ENCODE data around the gene NOP53. TPM values are rescaled to one million over a fixed set of nuclear protein-coding genes. Genes with fewer than 3 reads are reported as not detected.

Gene NOP53
- total and polyA plus RNA-seq, 9 of the 15 experiments (the other 6 are each of a cell fraction or from before 2014, with no cell fraction given), result 6.5 to 274 (median 145) TPM

- TF ChIP-seq RNF219 (CRISPR knock-in tag; IDR thresholded peaks at IDR 0.05) (no peak), PTRF (tag; IDR thresholded peaks at IDR 0.05) (no peak), ZNF79 (CRISPR knock-in tag; IDR thresholded peaks at IDR 0.05; ENCODE audit: low read depth) (no peak), HOXB6 (CRISPR knock-in tag; IDR thresholded peaks at IDR 0.05; ENCODE audit: borderline replicate concordance) (no peak), ADNP (tag; IDR thresholded peaks at IDR 0.05) (peak; percentile 89), BMI1 (IDR thresholded peaks at IDR 0.05; ENCODE audit: low read length) (no peak), TFE3 (CRISPR knock-in tag; IDR thresholded peaks at IDR 0.05) (no peak), SREBF2 (CRISPR knock-in tag; IDR thresholded peaks at IDR 0.05) (no peak), FOXM1 (IDR thresholded peaks at IDR 0.05; ENCODE audit: low read depth) (0 out of 2 replicates have a peak, but pooled peaks have one; percentile 31), FOXM1 (CRISPR knock-in tag; IDR thresholded peaks at IDR 0.05; ENCODE audit: low read depth) (no peak), GABPA (tag; conservative IDR thresholded peaks at IDR 0.05; ENCODE audit: low read depth) (no peak), ZNF239 (CRISPR knock-in tag; IDR thresholded peaks at IDR 0.05) (no peak), ZNF395 (CRISPR knock-in tag; IDR thresholded peaks at IDR 0.05) (no peak), ETS2 (tag; IDR thresholded peaks at IDR 0.05; ENCODE audit: borderline replicate concordance, poor library complexity, severe bottlenecking) (no peak), ZBED1 (IDR thresholded peaks at IDR 0.05) (no peak), ZNF24 (IDR thresholded peaks at IDR 0.05) (no peak), FOXJ3 (CRISPR knock-in tag; IDR thresholded peaks at IDR 0.05) (no peak), SNRNP70 (optimal IDR thresholded peaks at IDR 0.05; ENCODE audit: low read depth, low read length) (no peak)
- TF ChIP-seq, protein P1, sequence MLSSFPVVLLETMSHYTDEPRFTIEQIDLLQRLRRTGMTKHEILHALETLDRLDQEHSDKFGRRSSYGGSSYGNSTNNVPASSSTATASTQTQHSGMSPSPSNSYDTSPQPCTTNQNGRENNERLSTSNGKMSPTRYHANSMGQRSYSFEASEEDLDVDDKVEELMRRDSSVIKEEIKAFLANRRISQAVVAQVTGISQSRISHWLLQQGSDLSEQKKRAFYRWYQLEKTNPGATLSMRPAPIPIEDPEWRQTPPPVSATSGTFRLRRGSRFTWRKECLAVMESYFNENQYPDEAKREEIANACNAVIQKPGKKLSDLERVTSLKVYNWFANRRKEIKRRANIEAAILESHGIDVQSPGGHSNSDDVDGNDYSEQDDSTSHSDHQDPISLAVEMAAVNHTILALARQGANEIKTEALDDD (IDR thresholded peaks at IDR 0.05), result no peak
- TF ChIP-seq, protein P2, sequence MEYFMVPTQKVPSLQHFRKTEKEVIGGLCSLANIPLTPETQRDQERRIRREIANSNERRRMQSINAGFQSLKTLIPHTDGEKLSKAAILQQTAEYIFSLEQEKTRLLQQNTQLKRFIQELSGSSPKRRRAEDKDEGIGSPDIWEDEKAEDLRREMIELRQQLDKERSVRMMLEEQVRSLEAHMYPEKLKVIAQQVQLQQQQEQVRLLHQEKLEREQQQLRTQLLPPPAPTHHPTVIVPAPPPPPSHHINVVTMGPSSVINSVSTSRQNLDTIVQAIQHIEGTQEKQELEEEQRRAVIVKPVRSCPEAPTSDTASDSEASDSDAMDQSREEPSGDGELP (CRISPR knock-in tag; IDR thresholded peaks at IDR 0.05; ENCODE audit: borderline replicate concordance), result peak; percentile 40; the same call in 1 of the 2 replicates
- TF ChIP-seq, protein P3, sequence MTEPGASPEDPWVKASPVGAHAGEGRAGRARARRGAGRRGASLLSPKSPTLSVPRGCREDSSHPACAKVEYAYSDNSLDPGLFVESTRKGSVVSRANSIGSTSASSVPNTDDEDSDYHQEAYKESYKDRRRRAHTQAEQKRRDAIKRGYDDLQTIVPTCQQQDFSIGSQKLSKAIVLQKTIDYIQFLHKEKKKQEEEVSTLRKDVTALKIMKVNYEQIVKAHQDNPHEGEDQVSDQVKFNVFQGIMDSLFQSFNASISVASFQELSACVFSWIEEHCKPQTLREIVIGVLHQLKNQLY (CRISPR knock-in tag; conservative IDR thresholded peaks at IDR 0.05), result no peak
Observed at GRCh38 chr19:47707135-47707925, 38.0 kb upstream of the NOP53 start (continued).
